ENCODE results near the gene RALGPS2.

DNA sequence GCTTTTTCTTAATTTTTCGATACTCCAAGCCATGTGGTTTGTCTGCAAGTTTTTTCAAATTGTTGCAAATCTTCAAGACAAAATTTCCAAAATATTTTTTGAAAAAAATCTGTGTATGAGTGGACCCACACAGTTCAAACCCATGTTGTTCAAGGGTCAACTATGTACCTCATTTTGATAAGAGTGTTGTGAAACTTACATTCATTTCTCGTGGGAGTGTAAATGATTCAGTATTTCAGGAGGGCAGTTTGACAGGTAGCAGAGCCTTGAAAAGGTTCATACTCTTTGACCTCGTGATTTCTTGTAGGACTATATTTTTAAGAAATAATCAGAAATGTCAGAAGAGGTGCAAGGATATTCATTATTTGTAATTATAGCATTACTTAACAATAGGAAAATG, 77.8 kb downstream of the RALGPS2 start:
- TF ChIP-seq POLR2A (IDR thresholded peaks at IDR 0.05; ENCODE audit: control extremely low read depth in 1 of 2, low read depth in 2 of 2, low read length in 2 of 2) (no peak), CEBPB (IDR thresholded peaks at IDR 0.05; ENCODE audit: low read depth, low read length) (no peak), YY1 (IDR thresholded peaks at IDR 0.05; ENCODE audit: low read depth, low read length) (no peak), CREB1 (IDR thresholded peaks at IDR 0.05) (no peak), SP1 (IDR thresholded peaks at IDR 0.05; ENCODE audit: low read depth, low read length) (no peak)
- TF ChIP-seq, protein P1, sequence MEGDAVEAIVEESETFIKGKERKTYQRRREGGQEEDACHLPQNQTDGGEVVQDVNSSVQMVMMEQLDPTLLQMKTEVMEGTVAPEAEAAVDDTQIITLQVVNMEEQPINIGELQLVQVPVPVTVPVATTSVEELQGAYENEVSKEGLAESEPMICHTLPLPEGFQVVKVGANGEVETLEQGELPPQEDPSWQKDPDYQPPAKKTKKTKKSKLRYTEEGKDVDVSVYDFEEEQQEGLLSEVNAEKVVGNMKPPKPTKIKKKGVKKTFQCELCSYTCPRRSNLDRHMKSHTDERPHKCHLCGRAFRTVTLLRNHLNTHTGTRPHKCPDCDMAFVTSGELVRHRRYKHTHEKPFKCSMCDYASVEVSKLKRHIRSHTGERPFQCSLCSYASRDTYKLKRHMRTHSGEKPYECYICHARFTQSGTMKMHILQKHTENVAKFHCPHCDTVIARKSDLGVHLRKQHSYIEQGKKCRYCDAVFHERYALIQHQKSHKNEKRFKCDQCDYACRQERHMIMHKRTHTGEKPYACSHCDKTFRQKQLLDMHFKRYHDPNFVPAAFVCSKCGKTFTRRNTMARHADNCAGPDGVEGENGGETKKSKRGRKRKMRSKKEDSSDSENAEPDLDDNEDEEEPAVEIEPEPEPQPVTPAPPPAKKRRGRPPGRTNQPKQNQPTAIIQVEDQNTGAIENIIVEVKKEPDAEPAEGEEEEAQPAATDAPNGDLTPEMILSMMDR (IDR thresholded peaks at IDR 0.05; ENCODE audit: control extremely low read depth in 1 of 3, insufficient read depth in 1 of 3, low read depth in 1 of 3, low read length in 3 of 3), result no peak
